Mesendoderm (in vitro differentiated cells): Measurements from ENCODE around the gene SALL3.

ENCODE experiments used
- DNase-seq: peaks from one replicate; pipeline ENCODE4 v3.0.0; 2013
- H2AK5ac ChIP-seq: 2 replicates; pipeline ENCODE4 v1.6.1; 2013; ENCODE audit warnings: low read length, inconsistent platforms
- H2BK120ac ChIP-seq: 2 replicates; pipeline ENCODE4 v1.6.1; 2013; ENCODE audit warnings: low read depth, mild to moderate bottlenecking, low read length, moderate library complexity, mixed read lengths
- H2BK15ac ChIP-seq: replicated peaks from 2 replicates; pipeline ENCODE4 v1.6.1; 2013; ENCODE audit warnings: low read depth, mild to moderate bottlenecking, moderate library complexity
- H2BK5ac ChIP-seq: 2 replicates; pipeline ENCODE4 v1.6.1; 2013; ENCODE audit warnings: low read length, inconsistent platforms
- H3K18ac ChIP-seq: 2 replicates; pipeline ENCODE4 v1.6.1; 2013; ENCODE audit warnings: mild to moderate bottlenecking, low read length, mixed read lengths
- H3K23ac ChIP-seq: one replicate; pipeline ENCODE4 v1.6.1; 2013; ENCODE audit warnings: low read length
- H3K27ac ChIP-seq: 2 replicates; pipeline ENCODE4 v1.5.1; 2013; ENCODE audit warnings: low read depth, mild to moderate bottlenecking, inconsistent platforms, low read length, moderate library complexity
- H3K27me3 ChIP-seq: 2 replicates; pipeline ENCODE4 v1.6.1; 2013; ENCODE audit warnings: low read length, control low read depth, mild to moderate bottlenecking, inconsistent platforms; ENCODE audit not compliant: insufficient read depth, poor library complexity
- H3K36me3 ChIP-seq: 2 replicates; pipeline ENCODE4 v1.6.1; 2013; ENCODE audit warnings: low read length, inconsistent platforms; ENCODE audit not compliant: control insufficient read depth, insufficient read depth
- H3K4ac ChIP-seq: one replicate; pipeline ENCODE4 v1.6.1; 2013; ENCODE audit warnings: low read depth, mild to moderate bottlenecking, low read length, moderate library complexity
- H3K4me1 ChIP-seq: 2 replicates; pipeline ENCODE4 v1.6.1; 2013; ENCODE audit warnings: low read depth, low read length, inconsistent platforms; ENCODE audit not compliant: control insufficient read depth
- H3K4me2 ChIP-seq: 2 replicates; pipeline ENCODE4 v1.6.1; 2013; ENCODE audit warnings: low read length
- H3K4me3 ChIP-seq: 2 replicates; pipeline ENCODE4 v1.5.1; 2013; ENCODE audit warnings: mild to moderate bottlenecking, low read length
- H3K56ac ChIP-seq: one replicate; pipeline ENCODE4 v1.6.1; 2013; ENCODE audit warnings: low read length
- H3K79me1 ChIP-seq: 2 replicates; pipeline ENCODE4 v1.6.1; 2013; ENCODE audit warnings: low read length, inconsistent platforms
- H3K79me2 ChIP-seq: 2 replicates; pipeline ENCODE4 v1.6.1; 2013; ENCODE audit warnings: mild to moderate bottlenecking, low read length; ENCODE audit not compliant: control insufficient read depth, insufficient read depth
- H3K9ac ChIP-seq: 2 replicates; pipeline ENCODE4 v1.6.1; 2013; ENCODE audit warnings: low read length, inconsistent platforms
- H4K5ac ChIP-seq: one replicate; pipeline ENCODE4 v1.6.1; 2013; ENCODE audit warnings: low read length
- H4K8ac ChIP-seq: one replicate; pipeline ENCODE4 v1.6.1; 2013; ENCODE audit warnings: low read depth, mild to moderate bottlenecking, control low read depth, low read length, moderate library complexity
- WGBS: extraction: QIAGEN DNeasy Blood & Tissue Kit; methylation state at CpG from one replicate; pipeline ENCODE4 v1.1.7; 2013; ENCODE audit warnings: low lambda C conversion rate, missing lambda C conversion rate; ENCODE audit not compliant: insufficient coverage; ENCODE audit errors: extremely low coverage; 5-methylcytosine and 5-hydroxymethylcytosine counted together

Gene SALL3

GRCh38 chr18:78974115-78974761, 5.4 kb upstream of the SALL3 start:
- H3K18ac ChIP-seq, result no peak overlapping the region
- no peak overlapping the region for H3K4ac ChIP-seq
- H2AK5ac ChIP-seq, result no peak overlapping the region
- no peak overlapping the region for H3K4me3 ChIP-seq
- peak overlapping the region; percentile 42 for H3K56ac ChIP-seq
- H2BK5ac ChIP-seq, result no peak overlapping the region
- peaks cover 50% of the 10 kb centered on the region for H3K27me3 ChIP-seq
- no peaks in the 10 kb centered on the region for H3K36me3 ChIP-seq
- no peak overlapping the region for H2BK120ac ChIP-seq
- H3K9ac ChIP-seq, result peak overlapping the region; percentile 40
- no CpG with 5 or more reads among the region's 77 CpGs for WGBS
- no peaks in the 10 kb centered on the region for H3K79me1 ChIP-seq
- peak overlapping the region; percentile 50 for H3K4me2 ChIP-seq
- no peak overlapping the region for H2BK15ac ChIP-seq
- DNase-seq, result peak; percentile 37
- peaks cover 4% of the 10 kb centered on the region for H3K4me1 ChIP-seq
- H3K27ac ChIP-seq, result no peak overlapping the region
- H4K5ac ChIP-seq, result no peak overlapping the region
- no peak overlapping the region for H4K8ac ChIP-seq
- H3K79me2 ChIP-seq, result no peaks in the 10 kb centered on the region
- H3K23ac ChIP-seq, result no peak overlapping the region

DNA sequence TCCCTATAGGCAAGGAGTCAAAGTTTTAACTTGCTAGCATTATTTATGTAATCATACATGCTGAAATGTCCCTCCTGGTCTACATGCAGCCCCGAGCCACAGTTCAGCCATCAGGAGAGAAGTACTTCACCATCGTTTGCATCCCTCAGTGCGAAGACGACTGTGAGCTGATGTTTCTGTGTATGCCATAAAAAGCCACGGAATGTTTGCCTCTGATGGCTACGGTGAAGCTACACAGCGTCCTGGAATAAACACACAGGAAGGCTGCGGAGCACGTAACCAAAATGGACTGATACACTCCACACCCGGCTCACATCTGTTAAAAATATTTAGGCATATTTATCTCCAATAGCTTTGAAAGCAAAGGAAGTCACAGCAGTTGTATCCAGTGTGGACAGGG, 4.3 kb upstream of the SALL3 start:
- no peak overlapping the region for H3K56ac ChIP-seq
- no peak overlapping the region for H2BK5ac ChIP-seq
- H3K23ac ChIP-seq, result no peak overlapping the region
- WGBS, result no CpG with 5 or more reads among the region's 10 CpGs
- H2BK120ac ChIP-seq, result no peak overlapping the region
- H4K8ac ChIP-seq, result no peak overlapping the region
- peaks cover 4% of the 10 kb centered on the region for H3K4me1 ChIP-seq
- no peak overlapping the region for H3K4ac ChIP-seq
- no peak overlapping the region for H4K5ac ChIP-seq
- H3K4me2 ChIP-seq, result no peak overlapping the region
- H2BK15ac ChIP-seq, result no peak overlapping the region
- no peak overlapping the region for H2AK5ac ChIP-seq
- no peaks in the 10 kb centered on the region for H3K36me3 ChIP-seq
- peaks cover 50% of the 10 kb centered on the region for H3K27me3 ChIP-seq
- no peaks in the 10 kb centered on the region for H3K79me2 ChIP-seq
- H3K4me3 ChIP-seq, result no peak overlapping the region
- H3K27ac ChIP-seq, result no peak overlapping the region
- DNase-seq, result no peak
- H3K79me1 ChIP-seq, result no peaks in the 10 kb centered on the region
- H3K18ac ChIP-seq, result no peak overlapping the region
- no peak overlapping the region for H3K9ac ChIP-seq

- H3K4ac ChIP-seq, result no peak overlapping the region
- no peak overlapping the region for H2AK5ac ChIP-seq
- peaks cover 4% of the 10 kb centered on the region for H3K4me1 ChIP-seq
- H3K79me1 ChIP-seq, result no peaks in the 10 kb centered on the region
- no peak overlapping the region for H3K9ac ChIP-seq
- no peak overlapping the region for H3K4me3 ChIP-seq
- no peak for DNase-seq
- H3K18ac ChIP-seq, result no peak overlapping the region
- H3K79me2 ChIP-seq, result peaks cover 3% of the 10 kb centered on the region
- H4K8ac ChIP-seq, result no peak overlapping the region
- H3K56ac ChIP-seq, result no peak overlapping the region
- no peak overlapping the region for H3K23ac ChIP-seq
- no peak overlapping the region for H3K4me2 ChIP-seq
- peaks cover 50% of the 10 kb centered on the region for H3K27me3 ChIP-seq
- no peak overlapping the region for H2BK120ac ChIP-seq
- no CpG with 5 or more reads among the region's 4 CpGs for WGBS
- H4K5ac ChIP-seq, result no peak overlapping the region
- no peak overlapping the region for H2BK5ac ChIP-seq
- no peaks in the 10 kb centered on the region for H3K36me3 ChIP-seq
- no peak overlapping the region for H2BK15ac ChIP-seq
- no peak overlapping the region for H3K27ac ChIP-seq
These were observed 3.8 kb upstream of the SALL3 start for GRCh38 chr18:78975699-78976335.

DNA sequence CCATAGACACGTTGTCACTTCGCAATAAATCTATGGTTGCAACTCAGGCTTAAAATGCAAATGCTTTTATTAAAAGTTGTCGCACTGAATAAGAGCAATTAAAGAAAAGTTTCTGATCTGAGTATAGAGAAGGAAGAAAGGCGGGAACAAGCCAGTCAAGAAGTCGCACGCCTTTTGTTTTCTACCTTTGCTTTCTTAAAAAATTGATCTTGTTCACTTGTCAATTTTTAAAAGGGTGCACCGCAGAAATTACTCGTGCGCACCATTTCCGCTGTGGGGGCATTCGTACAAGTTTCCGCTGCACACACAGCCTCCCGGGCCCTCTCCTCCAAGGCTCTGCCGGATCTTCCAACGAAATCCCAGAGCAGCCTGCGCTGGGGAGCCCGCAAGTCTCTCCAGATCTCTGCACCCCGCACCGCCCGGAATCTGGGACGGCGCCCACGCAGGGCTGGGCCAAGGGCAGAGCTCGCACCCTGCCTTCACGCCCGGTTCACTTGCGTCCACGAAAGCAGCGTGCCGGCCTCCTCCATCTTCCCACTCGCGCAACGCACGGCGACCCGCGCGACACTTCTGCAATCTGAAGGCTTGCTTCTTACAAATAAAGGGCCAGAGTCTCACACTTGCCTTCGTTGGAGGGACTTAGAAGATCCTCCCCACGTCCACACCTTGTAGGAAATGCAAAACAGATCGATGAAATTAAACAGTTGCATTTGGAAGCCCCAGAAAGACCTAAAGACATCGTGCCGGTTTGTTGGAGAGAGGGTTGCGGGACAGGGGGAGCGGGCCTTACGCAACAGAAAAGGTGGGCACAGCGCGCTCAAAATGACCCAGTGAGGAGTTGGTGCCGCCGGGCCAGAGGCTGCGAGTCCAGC, 2.6 kb upstream of the SALL3 start:
- no peak overlapping the region for H2BK120ac ChIP-seq
- H3K4me1 ChIP-seq, result peaks cover 4% of the 10 kb centered on the region
- H2BK5ac ChIP-seq, result no peak overlapping the region
- no peak overlapping the region for H4K8ac ChIP-seq
- no peak overlapping the region for H3K27ac ChIP-seq
- H3K4ac ChIP-seq, result no peak overlapping the region
- H3K27me3 ChIP-seq, result peaks cover 45% of the 10 kb centered on the region
- H3K56ac ChIP-seq, result peak overlapping the region; percentile 37
- DNase-seq, result peak; percentile 40
- H3K4me3 ChIP-seq, result no peak overlapping the region
- no CpG with 5 or more reads among the region's 51 CpGs for WGBS
- H2BK15ac ChIP-seq, result no peak overlapping the region
- H3K23ac ChIP-seq, result no peak overlapping the region
- peak overlapping the region; percentile 5 for H3K9ac ChIP-seq
- H4K5ac ChIP-seq, result no peak overlapping the region
- H2AK5ac ChIP-seq, result no peak overlapping the region
- no peak overlapping the region for H3K18ac ChIP-seq
- H3K4me2 ChIP-seq, result peak overlapping the region; percentile 31
- no peaks in the 10 kb centered on the region for H3K36me3 ChIP-seq
- H3K79me2 ChIP-seq, result peaks cover 14% of the 10 kb centered on the region
- H3K79me1 ChIP-seq, result no peaks in the 10 kb centered on the region

GRCh38 chr18:78977637-78978348, 1.8 kb upstream of the SALL3 start:
- Histone ChIP-seq H3K4me1 (peaks cover 4% of the 10 kb centered on the region), H3K79me1 (no peaks in the 10 kb centered on the region), H4K5ac (no peak overlapping the region), H3K9ac (no peak overlapping the region), H3K4me3 (no peak overlapping the region), H3K18ac (peak overlapping the region; percentile 43), H3K56ac (peak overlapping the region; percentile 37), H4K8ac (no peak overlapping the region), H3K79me2 (peaks cover 20% of the 10 kb centered on the region), H3K27ac (no peak overlapping the region), H3K23ac (no peak overlapping the region), H2BK15ac (no peak overlapping the region), H3K36me3 (no peaks in the 10 kb centered on the region), H3K27me3 (peaks cover 38% of the 10 kb centered on the region), H2BK120ac (no peak overlapping the region), H3K4ac (no peak overlapping the region), H3K4me2 (peak overlapping the region; percentile 31), H2AK5ac (no peak overlapping the region), H2BK5ac (no peak overlapping the region)
- no CpG with 5 or more reads among the region's 34 CpGs for WGBS
- peak; percentile 64 for DNase-seq
